Inflammatory macrophage treated with lipopolysaccharide for 1 hour (primary cell): ENCODE results near the gene CDC23.

Source experiments
- DNase-seq, 2 donors: peaks; one replicate each; pipeline ENCODE4 v3.0.0-alpha.2; 2020 to 2022

CDC23 gene

GRCh38 chr5:138139781-138140090 is 73.4 kb downstream of the CDC23 start:
- DNase-seq: peak; percentile 28 to 64

- DNase-seq: no peak
These were observed 74.0 kb downstream of the CDC23 start, which contains the start of gene NME5 for GRCh38 chr5:138138949-138139780. NME5 (minus strand) TSS chr5:138139428; CDS start chr5:138138780, 648 bp downstream.
